HG03520 (cell line): ENCODE results near the gene CD44.

Experiments
- ATAC-seq: cut with Tn5 transposase; IDR thresholded peaks from one replicate; pipeline ENCODE4 v1.9.1; 2021; ENCODE audit warnings: mild to moderate bottlenecking, moderate library complexity; ENCODE audit not compliant: unreplicated experiment

The CD44 gene

GRCh38 chr11:35136311-35136710, 2.7 kb upstream of the CD44 start:
- ATAC-seq: no peak

- no peak for ATAC-seq
Observed at GRCh38 chr11:35138058-35138457, 913 bp upstream of the CD44 start.

DNA sequence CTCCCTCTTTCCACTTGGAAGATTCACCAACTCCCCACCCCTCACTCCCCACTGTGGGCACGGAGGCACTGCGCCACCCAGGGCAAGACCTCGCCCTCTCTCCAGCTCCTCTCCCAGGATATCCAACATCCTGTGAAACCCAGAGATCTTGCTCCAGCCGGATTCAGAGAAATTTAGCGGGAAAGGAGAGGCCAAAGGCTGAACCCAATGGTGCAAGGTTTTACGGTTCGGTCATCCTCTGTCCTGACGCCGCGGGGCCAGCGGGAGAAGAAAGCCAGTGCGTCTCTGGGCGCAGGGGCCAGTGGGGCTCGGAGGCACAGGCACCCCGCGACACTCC, 397 bp upstream of the CD44 start:
- ATAC-seq: no peak

GRCh38 chr11:35139722-35140282, 831 bp downstream of the CD44 start:
- no peak for ATAC-seq

DNA sequence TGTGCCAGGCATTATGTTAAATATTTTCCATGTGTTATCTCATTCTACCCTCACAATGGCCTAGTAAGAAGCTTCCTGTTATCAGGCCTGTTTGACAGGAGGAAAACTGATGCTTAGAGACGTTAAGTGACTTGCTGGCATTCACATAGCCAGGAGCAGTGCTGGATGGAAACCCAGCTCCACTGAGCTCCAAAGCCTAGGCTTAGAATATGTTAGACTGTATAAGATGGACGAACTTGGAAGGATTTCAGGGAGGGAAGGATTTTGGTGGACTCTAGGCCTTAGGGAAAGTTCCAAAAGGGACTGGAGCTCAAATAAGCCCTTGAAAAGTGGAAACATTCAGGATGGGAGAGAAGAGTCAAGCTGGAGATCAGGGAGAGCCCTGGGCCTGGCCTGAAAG, 2.1 kb downstream of the CD44 start:
- ATAC-seq: no peak

- ATAC-seq: no peak
Observed at GRCh38 chr11:35141571-35141971, 2.6 kb downstream of the CD44 start.

DNA sequence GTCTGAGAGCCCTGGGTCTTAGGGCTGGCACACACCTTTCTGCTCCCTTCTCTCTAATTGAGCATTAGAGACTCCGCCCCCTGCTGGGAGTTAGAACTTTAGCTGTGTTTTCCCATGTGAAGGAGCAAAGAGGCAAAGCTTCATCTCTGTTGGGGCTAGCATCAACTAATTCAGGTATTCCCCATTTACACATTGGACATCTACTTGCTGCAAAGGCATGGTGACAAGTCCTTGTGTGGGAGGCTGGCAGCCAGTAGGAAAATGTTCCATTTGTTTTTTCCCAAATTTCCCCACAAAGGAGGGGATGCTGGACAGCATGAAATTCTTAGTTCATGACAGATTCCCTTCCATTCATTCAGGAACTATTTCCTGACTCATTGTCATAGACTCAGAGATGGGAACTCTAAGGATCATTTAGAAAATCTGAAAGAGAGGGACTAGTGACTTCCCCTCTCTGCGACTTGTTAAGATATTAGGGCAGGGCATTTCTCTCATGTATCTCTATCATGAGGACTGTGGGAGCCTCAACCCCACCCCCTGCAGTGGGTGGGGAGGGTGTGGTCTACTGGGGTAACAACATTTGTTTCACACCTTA, 3.6 kb downstream of the CD44 start:
- no peak for ATAC-seq

DNA sequence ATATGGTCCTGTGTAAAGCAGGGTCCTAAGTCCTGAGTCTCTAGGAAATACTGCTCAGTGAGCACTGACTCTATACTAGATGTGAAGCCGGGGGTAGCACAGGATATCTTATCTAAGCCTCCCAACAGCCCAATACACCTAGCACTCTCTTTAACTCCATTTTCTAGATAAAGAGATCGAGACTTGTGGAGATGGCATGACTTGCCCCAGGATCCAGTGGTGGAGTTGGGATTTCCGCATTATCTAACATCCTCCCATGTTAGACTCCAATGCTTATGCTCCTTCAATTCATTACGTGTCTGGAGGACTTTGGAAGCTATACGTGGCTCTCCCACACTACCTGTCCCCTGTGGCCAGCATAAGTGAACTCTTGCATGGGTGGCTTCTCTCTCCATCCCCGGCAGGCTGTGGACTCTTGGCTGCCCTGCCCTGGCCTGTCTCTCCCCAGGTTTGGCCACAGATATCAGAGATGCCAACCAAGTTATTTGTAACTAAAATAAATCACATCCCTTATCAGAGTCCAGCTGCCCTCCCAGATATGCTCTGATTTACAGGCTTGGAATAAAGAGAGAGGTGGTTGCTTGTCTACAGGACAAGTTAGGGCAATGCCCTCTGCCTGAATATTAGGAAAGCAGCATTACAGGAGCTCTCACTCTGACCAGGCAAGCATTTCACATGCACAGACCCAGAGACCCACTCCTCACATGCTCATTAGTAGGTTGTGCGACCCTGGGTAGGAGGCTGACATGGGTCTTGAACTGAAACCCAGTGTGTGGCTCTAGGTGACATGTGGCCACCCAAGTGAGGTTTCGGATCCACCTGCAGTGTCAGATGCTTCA, 4.5 kb downstream of the CD44 start:
- ATAC-seq: no peak

DNA sequence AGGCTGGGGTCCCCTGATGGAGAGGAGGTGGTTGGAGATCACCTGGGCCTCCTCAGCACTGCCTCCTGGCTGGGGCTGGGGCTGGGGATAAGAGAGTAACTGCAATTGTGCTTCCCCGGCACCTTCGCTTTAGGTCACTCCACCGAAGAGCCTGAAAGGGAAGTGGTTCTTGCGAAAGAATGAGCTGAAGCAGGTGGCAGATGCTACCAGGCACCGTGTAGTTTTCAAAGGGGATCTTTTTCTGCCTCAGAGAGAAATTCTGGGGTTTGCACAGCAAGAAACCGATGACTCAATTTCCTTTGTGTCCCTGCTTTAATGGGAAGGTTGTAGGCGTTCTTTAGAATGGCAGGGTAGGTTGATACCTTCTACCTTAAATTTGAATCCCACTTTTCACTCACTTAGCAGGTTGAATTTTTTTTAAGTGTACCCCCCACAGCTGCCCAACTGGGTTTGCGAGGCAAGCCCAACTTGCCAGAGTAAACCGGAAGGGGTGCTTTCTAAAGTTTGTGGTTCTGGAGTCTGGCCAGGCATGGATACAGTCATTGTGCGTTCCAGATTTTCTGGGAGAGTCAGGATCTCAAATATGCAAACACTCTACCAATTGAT, 5.3 kb downstream of the CD44 start:
- peak; percentile 34 for ATAC-seq

GRCh38 chr11:35144806-35145205, 5.8 kb downstream of the CD44 start:
- no peak for ATAC-seq

GRCh38 chr11:35145271-35145670, 6.3 kb downstream of the CD44 start:
- peak; percentile 43 for ATAC-seq

DNA sequence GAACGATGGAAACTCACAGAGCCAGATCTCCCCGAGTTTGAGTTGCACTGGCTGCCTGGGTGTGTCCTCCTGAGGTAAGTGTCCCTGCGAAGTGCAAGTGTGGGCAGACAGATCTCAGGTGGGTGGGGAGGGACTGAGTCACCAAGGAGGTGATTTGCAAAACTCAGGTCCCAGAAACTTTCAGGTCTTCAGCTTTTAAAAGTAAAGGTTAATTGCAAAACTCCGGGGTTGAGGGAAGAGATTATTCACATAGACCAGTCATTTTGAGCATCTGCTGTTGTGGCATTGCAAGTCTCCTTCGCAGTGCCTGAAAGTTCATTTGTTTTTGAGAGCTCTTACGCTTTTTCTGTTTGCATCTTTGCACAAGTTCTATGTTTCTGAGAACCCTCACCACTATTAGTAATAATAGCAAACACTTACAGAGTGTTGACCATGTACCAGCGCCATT, 7.1 kb downstream of the CD44 start:
- ATAC-seq: no peak

DNA sequence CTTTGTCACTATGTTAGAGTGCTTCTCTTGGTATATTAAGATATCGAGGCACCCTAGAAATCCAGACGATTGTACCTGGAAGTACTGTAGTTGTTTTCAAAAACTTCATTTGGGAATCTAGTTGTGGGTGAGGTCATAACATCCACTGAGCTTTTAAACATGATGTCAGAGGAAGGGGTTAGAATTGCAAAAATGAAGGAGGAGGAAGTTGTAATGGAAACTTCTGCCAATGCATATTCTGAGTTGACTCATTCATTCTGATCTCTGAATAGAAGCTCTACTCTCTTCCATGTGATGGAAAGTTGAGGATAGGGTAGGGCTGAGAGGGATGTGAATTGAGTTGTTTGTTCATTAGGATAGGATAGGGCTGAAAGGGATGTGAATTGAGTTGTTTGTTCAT, 7.7 kb downstream of the CD44 start:
- no peak for ATAC-seq

- ATAC-seq: no peak
Observed at GRCh38 chr11:35147235-35147634, 8.3 kb downstream of the CD44 start.

GRCh38 chr11:35148163-35148837, 9.3 kb downstream of the CD44 start:
- no peak for ATAC-seq

- no peak for ATAC-seq
Observed at GRCh38 chr11:35150454-35150853, 11.5 kb downstream of the CD44 start.

- ATAC-seq: no peak
Observed at GRCh38 chr11:35151241-35151640, 12.3 kb downstream of the CD44 start.

- ATAC-seq: no peak
Observed at GRCh38 chr11:35151683-35152280, 12.8 kb downstream of the CD44 start.

DNA sequence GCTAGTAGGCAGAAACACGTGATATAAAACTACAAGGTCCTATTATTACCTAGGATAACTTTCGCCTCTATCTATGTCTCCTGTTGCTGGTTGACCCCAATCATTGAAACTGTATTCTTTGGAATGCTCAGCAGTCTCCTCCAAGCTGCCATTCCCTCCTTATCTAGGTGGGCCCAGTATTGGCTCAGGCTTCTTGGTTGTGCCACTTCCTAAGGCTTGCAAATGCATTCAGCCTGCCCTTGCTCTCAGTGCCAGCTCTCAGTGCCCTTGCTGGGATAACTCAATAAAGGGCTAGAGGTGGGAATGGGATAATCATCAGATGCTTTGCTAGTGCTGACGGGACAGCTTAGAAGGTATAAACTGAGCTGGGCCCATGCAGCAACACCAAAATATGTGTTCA, 13.6 kb downstream of the CD44 start:
- no peak for ATAC-seq

DNA sequence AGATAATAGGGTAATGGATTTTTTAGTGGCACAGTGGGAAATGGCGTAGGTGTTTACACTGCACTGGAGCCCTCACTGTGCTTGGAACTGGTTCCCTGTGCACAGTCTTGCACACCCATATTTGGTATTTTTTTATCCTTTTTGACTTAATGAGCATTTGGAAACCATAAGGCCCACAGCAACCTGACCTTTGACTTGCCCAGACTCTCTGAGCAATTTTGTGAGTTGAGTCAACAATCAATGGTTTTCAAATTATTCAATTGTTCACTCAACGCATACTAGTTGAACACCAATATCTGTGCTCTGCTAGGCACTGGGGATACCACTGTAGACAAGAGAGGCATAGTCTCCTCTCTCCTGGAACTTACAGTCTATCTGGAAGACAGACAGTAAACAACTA, 14.3 kb downstream of the CD44 start:
- no peak for ATAC-seq

GRCh38 chr11:35154952-35155351, 16.0 kb downstream of the CD44 start:
- no peak for ATAC-seq
